Measurements from ENCODE around the gene SIGMAR1.

DNA sequence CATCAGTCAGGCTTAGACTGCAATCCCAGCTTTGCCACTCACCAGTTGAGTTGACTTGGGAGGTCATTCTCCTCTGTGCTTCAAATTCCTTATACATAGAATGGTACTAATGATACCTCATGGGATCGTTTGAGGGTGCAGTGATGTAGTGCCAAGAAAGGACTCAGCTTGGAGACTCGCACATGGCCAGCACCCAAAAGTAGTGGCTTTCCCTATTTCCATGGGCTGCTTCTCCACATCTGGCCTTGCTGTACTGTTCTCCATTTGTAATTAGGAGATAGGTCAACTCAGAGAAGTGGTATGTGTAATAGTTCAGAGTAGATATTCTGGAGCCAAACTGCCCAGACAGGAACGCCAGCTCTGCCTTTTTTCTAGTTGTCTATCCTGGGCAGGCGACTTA, 48.0 kb upstream of the SIGMAR1 start:
- TF ChIP-seq, protein P1, sequence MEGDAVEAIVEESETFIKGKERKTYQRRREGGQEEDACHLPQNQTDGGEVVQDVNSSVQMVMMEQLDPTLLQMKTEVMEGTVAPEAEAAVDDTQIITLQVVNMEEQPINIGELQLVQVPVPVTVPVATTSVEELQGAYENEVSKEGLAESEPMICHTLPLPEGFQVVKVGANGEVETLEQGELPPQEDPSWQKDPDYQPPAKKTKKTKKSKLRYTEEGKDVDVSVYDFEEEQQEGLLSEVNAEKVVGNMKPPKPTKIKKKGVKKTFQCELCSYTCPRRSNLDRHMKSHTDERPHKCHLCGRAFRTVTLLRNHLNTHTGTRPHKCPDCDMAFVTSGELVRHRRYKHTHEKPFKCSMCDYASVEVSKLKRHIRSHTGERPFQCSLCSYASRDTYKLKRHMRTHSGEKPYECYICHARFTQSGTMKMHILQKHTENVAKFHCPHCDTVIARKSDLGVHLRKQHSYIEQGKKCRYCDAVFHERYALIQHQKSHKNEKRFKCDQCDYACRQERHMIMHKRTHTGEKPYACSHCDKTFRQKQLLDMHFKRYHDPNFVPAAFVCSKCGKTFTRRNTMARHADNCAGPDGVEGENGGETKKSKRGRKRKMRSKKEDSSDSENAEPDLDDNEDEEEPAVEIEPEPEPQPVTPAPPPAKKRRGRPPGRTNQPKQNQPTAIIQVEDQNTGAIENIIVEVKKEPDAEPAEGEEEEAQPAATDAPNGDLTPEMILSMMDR (IDR thresholded peaks at IDR 0.05; ENCODE audit: low read length), result no peak
- no peak for TF ChIP-seq EZH2 (IDR thresholded peaks at IDR 0.05; ENCODE audit: borderline replicate concordance, low read length)
